Omental fat pad (tissue), 4 donors: ENCODE data around the gene NSRP1. TPM values are rescaled to one million over a fixed set of nuclear protein-coding genes. Genes with fewer than 3 reads are reported as not detected.
"Not testable (repeated sequence)": the region's sequence is repeated elsewhere in the genome, so short reads cannot be mapped to it uniquely, and the experiment has no call there.

ENCODE experiments used
- ATAC-seq: fragments of 150-250 bp; one replicate; pipeline ENCODE4 v1.9.1; 2016; ENCODE audit warnings: mild to moderate bottlenecking, moderate library complexity; ENCODE audit not compliant: low FRiP score
- DNase-seq: peaks from one replicate; pipeline ENCODE4 v3.0.0-alpha.2; 2019; ENCODE audit warnings: low spot score
- total RNA-seq, 4 donors: library from RNA; depleted of rRNA; stranded (reverse); fragments of >200 nt; gene quantifications; one replicate each; pipeline ENCODE4 v1.1.0, GENCODE V29; 2016
- TF ChIP-seq, protein P1 (sequence below), 3 donors: fragments of 450-650 bp; IDR thresholded peaks; one replicate each; pipeline ENCODE4 v1.5.1; 2016 to 2017; ENCODE audit warnings: antibody characterized with exemption in 3 of 3, mild to moderate bottlenecking in 3 of 3, moderate library complexity in 2 of 3

Gene NSRP1
- total RNA-seq, 4 donors from 2014 or later = 17.4 to 35.2 (median 25.1) TPM

DNA sequence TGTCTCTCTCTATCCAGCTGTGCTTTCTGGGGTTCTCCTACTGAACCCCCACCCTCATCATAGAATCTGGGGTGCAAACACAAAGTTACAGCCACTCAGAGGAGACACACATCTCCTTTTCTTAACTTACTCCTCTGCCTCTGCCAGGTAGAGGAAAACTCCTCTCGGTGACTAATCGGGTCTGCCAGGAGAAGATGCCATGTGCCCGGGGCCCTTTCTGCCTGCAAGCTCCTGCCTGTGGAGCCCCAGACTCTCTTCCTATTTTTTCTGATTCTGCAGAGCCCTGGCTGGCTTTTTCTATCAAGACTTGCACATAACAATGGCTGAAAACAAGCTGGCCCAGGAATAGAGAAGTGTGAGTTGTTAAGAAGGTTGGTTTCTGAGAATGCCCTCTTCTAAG lies 108.5 kb downstream of the NSRP1 start:
- DNase-seq = no peak
- TF ChIP-seq, protein P1, sequence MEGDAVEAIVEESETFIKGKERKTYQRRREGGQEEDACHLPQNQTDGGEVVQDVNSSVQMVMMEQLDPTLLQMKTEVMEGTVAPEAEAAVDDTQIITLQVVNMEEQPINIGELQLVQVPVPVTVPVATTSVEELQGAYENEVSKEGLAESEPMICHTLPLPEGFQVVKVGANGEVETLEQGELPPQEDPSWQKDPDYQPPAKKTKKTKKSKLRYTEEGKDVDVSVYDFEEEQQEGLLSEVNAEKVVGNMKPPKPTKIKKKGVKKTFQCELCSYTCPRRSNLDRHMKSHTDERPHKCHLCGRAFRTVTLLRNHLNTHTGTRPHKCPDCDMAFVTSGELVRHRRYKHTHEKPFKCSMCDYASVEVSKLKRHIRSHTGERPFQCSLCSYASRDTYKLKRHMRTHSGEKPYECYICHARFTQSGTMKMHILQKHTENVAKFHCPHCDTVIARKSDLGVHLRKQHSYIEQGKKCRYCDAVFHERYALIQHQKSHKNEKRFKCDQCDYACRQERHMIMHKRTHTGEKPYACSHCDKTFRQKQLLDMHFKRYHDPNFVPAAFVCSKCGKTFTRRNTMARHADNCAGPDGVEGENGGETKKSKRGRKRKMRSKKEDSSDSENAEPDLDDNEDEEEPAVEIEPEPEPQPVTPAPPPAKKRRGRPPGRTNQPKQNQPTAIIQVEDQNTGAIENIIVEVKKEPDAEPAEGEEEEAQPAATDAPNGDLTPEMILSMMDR (IDR thresholded peaks at IDR 0.05) = no peak
- ATAC-seq = no peak

DNA sequence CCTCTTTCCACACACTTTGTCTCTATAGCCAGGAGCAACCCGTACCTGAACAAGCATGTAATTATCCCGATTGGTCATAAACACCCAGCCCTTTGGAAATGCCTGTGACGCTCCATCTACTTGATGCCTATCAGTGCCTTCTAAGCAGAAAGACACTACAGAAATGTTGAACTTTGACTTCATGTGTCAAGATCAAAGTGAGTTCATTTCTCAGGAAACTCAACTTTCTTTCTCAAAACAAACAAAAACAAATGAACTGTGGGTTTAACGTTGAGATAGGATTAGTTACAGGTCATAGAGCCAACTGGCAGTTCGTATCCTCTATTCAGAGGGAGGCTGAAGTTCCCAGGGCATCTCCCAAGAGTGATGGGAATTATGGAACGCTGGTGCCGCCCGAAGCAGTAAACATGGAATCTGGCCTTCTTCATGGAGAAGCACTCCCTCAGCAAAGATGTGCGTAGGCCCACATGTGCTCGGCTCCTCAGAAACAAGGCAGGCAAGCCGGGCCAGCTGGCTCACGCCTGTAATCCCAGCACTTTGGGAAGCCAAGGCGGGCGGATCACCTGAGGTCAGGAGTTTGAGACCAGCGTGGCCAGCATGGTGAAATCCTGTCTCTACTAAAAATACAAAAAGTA lies 109.4 kb downstream of the NSRP1 start:
- no peak for ATAC-seq
- TF ChIP-seq, protein P1 (IDR thresholded peaks at IDR 0.05) = no peak
- no peak for DNase-seq

DNA sequence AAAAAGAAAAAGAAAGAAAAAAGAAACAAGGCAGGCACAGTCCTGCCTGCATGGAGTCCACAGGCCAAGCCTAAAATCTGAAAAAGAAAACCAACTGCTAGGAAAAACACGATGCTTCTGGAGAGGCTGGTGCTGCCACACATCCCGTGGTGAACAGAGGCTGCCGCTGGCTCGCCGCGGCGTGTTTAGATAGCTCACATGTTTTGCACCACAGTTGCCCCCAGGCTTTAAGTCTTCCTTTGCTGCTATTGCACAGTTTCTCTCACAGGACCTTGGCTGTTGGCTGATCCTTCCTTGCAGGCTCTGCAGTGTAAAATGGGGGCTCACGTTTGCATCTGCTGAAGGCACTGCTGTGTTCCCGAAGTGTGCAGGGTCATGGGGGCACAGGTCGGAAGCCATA lies 110.3 kb downstream of the NSRP1 start:
- no peak for ATAC-seq
- no peak for DNase-seq
- TF ChIP-seq, protein P1 (IDR thresholded peaks at IDR 0.05) = no peak

DNA sequence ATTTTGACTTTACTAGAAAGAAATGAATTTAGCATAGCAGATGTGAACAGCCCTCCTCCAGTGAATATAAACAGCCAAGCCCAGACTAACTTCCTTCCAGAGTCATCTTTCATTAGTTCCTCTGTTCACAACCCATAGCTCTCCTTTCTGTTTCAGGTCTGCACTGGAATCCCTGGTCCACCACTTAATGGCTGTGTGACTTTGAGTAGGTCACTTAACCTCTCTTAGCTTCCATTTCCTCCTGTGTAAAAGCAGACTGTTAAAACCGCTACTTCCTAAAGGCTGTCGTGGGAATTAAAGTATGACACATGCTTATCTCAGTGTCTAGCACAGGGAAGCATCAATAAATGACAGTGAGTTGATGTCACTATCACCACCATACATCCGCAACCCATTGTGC lies 111.4 kb downstream of the NSRP1 start:
- TF ChIP-seq, protein P1 (IDR thresholded peaks at IDR 0.05) = no peak
- no peak for ATAC-seq
- DNase-seq = no peak

DNA sequence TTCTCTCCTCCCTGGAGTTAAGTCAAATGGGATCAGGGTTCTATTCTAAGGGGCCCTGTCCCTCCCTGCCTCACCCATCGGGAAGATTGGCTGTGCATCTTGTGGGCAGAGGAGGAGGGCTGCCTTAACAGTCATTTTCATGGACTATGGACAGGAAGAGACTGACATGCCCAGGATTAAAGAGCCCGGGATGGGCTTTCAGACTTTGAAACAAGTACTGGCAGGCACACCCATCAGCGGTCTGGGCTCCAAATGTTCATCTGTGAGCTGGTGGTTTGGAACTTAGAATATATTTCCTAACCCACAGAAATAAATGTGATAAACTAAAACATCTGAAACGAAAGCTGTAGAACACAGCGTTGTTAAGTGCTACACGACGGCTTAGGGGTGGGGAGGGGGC lies 112.4 kb downstream of the NSRP1 start:
- no peak for DNase-seq
- TF ChIP-seq, protein P1 (IDR thresholded peaks at IDR 0.05) = no peak
- no peak for ATAC-seq

- not testable (repeated sequence) for ATAC-seq, DNase-seq
Measured at GRCh38 chr17:30230009-30230408, 113.4 kb downstream of the NSRP1 start.

GRCh38 chr17:30230596-30231125 lies 114.0 kb downstream of the NSRP1 start:
- TF ChIP-seq, protein P1 (IDR thresholded peaks at IDR 0.05) = no peak
- no peak for DNase-seq

More at GRCh38 chr17:30230596-30231125, 114.0 kb downstream of the NSRP1 start:
- ATAC-seq = no peak
